GM21528 (cell line): ENCODE results near the gene SEBOX.

Experiments used
- ATAC-seq: cut with Tn5 transposase; IDR thresholded peaks from one replicate; pipeline ENCODE4 v1.9.1; 2021; ENCODE audit warnings: mild to moderate bottlenecking, moderate library complexity; ENCODE audit not compliant: unreplicated experiment, low FRiP score

Gene SEBOX, protein sequence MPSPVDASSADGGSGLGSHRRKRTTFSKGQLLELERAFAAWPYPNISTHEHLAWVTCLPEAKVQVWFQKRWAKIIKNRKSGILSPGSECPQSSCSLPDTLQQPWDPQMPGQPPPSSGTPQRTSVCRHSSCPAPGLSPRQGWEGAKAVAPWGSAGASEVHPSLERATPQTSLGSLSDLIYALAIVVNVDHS

GRCh38 chr17:28364665-28365363 is at the start of gene SEBOX:
Gene SEBOX (minus strand): TSS chr17:28365199. CDS start chr17:28365151, 48 bp downstream.
- no peak for ATAC-seq

DNA sequence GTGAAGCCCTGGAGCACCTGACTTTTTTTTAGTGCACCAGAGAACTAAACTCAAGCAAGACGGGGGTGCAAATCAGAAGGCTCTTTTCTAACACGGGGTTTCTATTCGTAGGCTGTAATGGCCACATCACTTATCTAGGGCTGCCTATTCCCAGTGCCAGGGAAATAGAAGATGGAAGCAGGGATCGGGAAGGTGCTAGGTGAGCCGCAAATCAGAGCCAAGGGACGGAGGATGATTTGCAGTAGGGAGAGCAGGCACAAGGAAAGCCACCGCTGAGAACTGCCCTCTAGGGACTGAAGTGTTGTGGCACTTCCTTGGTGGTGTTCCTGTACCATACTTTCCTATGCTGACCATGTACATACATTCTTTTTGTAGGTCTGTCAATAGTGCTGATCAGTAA is 48.8 kb upstream of the SEBOX start:
- no peak for ATAC-seq

GRCh38 chr17:28412099-28412498 is 47.1 kb upstream of the SEBOX start:
- ATAC-seq = no peak

- ATAC-seq = no peak
Measured at GRCh38 chr17:28407974-28408306, 42.9 kb upstream of the SEBOX start.

DNA sequence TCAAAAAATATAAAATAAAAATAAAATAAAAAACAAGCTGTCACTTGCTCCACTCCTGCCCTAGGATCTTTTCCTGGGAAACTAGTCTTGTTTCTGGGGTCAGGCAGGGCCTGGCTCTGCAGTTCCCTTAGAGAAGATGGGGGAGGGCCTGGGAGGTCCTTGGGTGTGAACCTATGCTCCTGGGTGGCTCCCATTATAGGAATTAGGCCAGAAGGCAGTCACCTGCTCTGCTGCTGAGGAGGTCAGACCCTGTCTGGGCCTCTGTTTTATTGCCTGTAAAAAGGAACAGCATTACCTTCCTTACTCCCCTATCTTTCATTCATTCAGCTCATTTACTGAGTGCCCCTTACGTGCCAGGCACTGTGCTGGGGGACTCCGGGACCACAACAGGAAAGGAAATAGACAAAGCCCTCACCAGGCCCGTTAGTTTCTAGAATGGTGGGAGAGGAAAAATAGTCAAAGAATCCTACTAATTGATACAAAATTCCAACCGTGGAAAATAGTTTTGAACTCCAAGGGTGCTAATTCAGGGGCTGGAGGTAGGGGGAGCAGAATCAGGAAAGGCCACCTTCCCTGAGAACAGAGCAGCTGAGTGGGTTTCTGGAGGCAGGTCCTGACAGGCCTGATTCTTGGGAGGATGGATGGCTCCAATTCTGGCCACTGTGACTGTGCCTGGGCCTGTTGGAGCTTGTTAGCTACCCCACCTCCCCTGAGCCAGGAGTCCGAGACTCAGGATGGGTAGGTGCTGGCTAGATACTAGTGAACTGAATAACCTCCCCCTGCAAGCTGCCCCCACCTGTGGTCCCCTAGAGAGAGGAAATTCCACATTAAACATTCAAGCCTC is 42.4 kb upstream of the SEBOX start:
- ATAC-seq = no peak

DNA sequence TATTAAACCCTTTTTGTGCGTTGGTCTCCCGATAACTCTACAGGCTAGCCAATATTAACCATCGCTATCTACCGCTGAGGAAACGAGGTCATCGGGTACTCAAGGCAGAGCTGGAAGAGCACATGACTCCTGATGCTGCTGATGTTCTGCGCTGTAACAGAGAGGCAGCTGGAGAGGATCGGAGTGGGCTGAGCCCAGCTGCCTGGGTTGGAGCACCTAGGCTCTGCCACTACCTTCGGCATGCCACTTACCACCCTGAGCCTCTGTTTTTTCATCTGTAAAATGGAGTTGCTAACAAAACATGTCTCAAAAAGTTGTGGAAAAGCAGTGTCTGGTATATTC is 41.4 kb upstream of the SEBOX start:
- ATAC-seq = no peak

DNA sequence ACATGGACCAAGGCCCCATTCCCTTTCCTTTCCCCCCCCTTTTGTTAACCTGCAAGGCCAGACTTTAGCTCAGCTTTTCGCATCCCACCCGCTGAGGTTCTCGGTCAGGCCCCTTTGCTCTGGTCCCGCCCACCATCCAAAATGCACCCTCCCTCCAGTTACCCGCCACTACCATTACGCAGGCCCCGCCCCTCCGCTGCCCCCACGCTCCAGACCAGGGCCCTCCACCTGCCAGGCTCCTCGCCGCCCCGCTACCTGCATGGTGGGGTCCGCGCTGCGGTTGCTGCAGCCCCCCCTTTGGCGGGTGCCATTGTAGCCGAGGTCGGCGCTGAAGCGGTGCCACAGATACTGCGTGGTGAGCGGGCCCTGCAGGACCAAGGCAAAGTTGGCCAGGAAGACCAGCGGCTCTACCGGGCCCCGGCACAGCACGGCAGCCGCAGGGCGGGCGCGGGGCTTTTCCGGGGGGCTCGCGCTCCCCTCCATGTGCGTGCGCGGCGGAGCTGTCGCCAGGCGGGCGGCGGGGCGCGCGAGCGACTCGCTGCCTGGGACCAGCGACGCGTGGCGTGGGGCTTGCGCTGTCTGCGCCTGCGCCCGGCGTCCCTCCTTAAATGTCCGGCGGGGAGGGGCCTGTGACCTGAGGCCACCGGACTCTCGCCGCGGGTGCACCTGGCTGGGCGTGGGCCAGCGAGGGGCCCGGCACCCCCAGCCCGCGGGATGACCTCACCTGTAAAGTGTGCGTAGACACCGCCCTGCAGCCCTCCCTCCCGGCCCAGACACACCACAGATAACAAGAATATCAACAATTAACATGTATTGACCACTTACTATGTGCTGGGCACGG is 40.9 kb upstream of the SEBOX start, which contains the start of gene SLC46A1:
SLC46A1 (minus strand) TSS at position 581 of the 841 bp plus-strand sequence; CDS start at position 483, 98 bp downstream.
- no peak for ATAC-seq

GRCh38 chr17:28404812-28405570 is 40.0 kb upstream of the SEBOX start:
- no peak for ATAC-seq

GRCh38 chr17:28404461-28404811 is 39.4 kb upstream of the SEBOX start:
- ATAC-seq = no peak

- ATAC-seq = no peak
Measured at GRCh38 chr17:28404007-28404406, 39.0 kb upstream of the SEBOX start.

DNA sequence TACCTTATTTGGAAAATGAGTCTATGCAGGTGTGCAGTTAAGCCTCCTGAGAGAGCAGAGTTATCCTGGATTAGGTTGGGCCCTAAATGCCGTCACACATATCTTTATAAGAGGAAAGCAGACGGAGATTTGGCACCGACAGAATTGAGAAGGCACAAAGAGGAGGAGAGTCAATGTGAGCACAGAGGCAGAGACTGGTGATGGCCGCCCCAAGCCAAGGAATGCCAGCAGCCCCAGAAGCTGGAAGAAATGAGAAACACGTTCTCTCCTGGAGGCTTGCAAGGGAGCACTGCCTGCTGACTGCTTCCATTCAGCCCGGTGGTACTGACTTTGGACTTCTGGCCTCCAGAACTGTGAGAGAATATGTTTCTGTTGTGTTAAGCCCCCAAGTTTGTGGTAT is 37.8 kb upstream of the SEBOX start:
- no peak for ATAC-seq

- no peak for ATAC-seq
Measured at GRCh38 chr17:28402224-28402630, 37.2 kb upstream of the SEBOX start.

DNA sequence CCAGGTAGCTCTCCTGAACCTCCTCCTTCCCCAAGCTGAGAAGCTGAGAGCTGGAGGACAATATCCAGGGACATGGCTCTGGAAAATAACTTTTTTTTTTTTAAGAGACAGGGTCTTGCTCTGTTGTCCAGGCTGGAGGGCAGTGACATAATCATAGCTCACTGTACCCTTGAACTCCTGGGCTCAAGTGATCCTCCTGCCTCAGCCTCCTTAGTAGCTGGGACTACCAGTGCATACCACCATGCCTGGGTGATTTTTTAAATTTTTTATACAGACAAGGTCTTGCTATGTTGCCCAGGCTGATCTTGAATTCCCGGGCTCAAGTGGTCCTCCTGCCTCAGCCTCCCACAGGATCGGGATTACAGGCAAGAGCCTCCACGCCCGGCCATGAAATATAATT is 34.8 kb upstream of the SEBOX start:
- ATAC-seq = no peak

DNA sequence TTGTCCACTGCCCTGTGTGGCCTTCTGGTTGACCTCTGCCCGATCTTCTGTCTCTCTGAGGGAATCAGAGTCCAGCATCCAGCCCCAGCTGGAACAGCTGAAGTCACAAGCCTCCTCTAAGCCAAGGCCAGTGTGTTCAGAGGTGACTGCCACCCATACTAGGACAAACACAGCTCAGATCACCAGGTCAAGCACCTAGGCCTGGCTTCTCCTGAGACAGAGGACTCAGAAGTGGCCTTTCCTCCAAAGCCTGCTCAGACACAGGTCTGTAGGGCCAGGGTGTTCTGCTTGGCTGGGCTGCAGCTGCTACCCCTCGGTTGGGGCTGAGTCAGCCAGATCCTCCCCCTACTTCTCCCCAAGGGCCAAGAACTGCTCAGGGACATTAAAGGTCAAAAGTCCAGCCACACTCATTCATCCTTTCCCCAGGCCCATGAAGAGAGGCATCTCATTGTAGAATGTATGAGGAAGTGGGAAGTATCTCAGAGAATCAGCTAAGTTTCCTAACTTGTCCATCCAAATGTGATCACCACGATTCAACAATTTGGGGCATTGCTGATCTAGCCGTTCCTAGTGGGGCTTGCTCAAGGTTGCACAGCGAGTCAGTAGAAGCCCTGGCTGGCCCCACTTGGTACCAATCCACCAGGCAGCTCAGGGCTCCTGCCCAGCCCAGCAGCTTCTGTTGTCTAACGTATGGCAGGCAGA is 33.4 kb upstream of the SEBOX start:
- no peak for ATAC-seq

GRCh38 chr17:28397687-28398279 is 32.8 kb upstream of the SEBOX start:
- ATAC-seq = no peak

DNA sequence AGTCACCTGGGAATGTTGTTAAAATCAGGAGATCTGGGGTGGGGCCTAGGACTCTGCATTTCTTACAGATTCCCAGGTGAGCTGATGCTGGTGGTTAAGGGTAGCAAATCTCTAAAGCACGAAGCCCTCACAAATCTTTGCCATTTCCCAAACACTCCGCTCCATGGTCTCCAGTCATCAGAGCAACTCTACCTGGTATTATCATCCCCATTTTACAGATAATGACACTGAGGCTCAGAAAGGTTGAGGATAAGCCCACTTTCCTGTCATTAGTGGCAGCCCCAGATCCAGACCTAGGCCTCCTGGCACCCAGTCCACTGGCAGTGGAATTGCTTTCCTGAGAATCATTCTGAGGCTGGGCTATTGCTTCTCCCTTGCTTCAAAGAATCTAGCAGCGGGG is 32.3 kb upstream of the SEBOX start:
- no peak for ATAC-seq

- no peak for ATAC-seq
Measured at GRCh38 chr17:28396635-28397239, 31.7 kb upstream of the SEBOX start.

DNA sequence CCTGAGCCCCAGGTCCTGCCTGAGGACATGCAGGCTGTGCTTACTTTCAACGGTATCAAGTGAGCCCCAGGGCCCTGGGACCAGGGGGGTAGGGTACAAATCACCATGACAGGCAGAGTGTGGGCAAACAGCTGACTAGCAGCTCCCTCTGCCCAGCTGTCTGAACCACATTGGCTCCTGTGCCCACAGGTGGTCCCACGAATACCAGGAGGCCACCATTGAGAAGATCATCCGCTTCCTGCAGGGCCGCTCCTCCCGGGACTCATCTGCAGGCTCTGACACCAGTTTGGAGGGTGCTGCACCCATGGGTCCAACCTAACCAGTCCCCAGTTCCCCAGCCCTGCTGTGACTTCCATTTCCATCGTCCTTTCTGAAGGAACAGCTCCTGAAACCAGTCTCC is 31.0 kb upstream of the SEBOX start:
- ATAC-seq = no peak

DNA sequence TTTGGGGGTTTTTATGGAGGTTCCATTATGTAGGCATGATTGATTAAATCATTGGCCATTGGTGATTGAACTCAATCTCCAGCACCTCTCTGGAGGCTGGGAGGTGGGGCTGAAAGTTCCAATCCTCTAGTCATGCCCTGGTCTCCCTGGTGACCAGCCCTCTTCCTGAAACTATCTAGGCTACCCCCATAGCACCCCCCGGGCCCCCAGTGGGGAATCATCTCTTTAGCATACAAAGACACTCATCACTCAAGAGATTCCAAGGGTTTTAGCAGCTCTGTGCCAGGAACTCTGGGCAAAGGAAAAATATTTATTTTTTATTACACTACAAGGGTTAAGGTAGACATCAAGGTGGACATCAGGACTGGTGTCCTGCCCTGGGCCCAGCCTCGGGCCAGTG is 30.4 kb upstream of the SEBOX start:
- ATAC-seq = no peak
